ENCODE results near the gene SERTAD1. TPM values are rescaled to one million over a fixed set of nuclear protein-coding genes. Genes with fewer than 3 reads are reported as not detected.

SERTAD1 gene
- total and polyA plus RNA-seq, 10 donors, result 8.5 to 19.7 (median 13.0) TPM

GRCh38 chr19:40420451-40420765, 5.4 kb downstream of the SERTAD1 start:
- peak overlapping the region; percentile 58 to 88 (median 61) for H3K4me3 ChIP-seq
- no peak for DNase-seq
- H3K4me1 ChIP-seq, result peaks cover 22 to 81% (median 65%) of the 10 kb centered on the region in 6 donors
- peak overlapping the region; percentile 96 to 100 (median 99) for H3K27ac ChIP-seq
- no peaks in the 10 kb centered on the region for H3K9me3 ChIP-seq
- no peaks in the 10 kb centered on the region for H3K27me3 ChIP-seq (replicated peaks in 1 of 7)
- TF ChIP-seq CTCF (IDR thresholded peaks at IDR 0.05 in 8 of 11, conservative IDR thresholded peaks at IDR 0.05 in 3 of 11) (no peak), POLR2A (IDR thresholded peaks at IDR 0.05) (no peak), POLR2AphosphoS5 (IDR thresholded peaks at IDR 0.05) (no peak)
- peaks cover 0 to 16% (median 11%) of the 10 kb centered on the region in 6 donors for H3K36me3 ChIP-seq
- intact Hi-C loops (cut with DNase I; ENCODE audit: low total_unique reads), result no loop called here
- WGBS, 5 donors, result 56 to 62% (median 61%) methylated on average over 14 of the region's 14 CpGs

- Histone ChIP-seq H3K27ac (peak overlapping the region in 5 of 8 donors; percentile 98 to 100 (median 99)), H3K36me3 (peaks cover 0 to 16% (median 11%) of the 10 kb centered on the region in 6 donors), H3K27me3 (replicated peaks in 1 of 7) (no peaks in the 10 kb centered on the region), H3K4me3 (no peak overlapping the region), H3K4me1 (peaks cover 22 to 84% (median 65%) of the 10 kb centered on the region in 6 donors), H3K9me3 (no peaks in the 10 kb centered on the region)
- no peak for DNase-seq
- intact Hi-C loops (cut with DNase I; ENCODE audit: low total_unique reads), result no loop called here
- 84 to 94% (median 92%) methylated on average over 3 to 5 of the region's 5 CpGs for WGBS, 5 donors
- TF ChIP-seq CTCF (IDR thresholded peaks at IDR 0.05 in 8 of 11, conservative IDR thresholded peaks at IDR 0.05 in 3 of 11) (no peak), POLR2A (IDR thresholded peaks at IDR 0.05) (no peak), POLR2AphosphoS5 (IDR thresholded peaks at IDR 0.05) (no peak)
These were observed 6.0 kb downstream of the SERTAD1 start for GRCh38 chr19:40419780-40420179.

- Histone ChIP-seq H3K4me3 (no peak overlapping the region), H3K27me3 (replicated peaks in 1 of 7) (no peaks in the 10 kb centered on the region), H3K36me3 (peaks cover 0 to 16% (median 11%) of the 10 kb centered on the region in 6 donors), H3K4me1 (peaks cover 17 to 81% (median 59%) of the 10 kb centered on the region in 6 donors), H3K27ac (peak overlapping the region in 3 of 8 donors; percentile 98 to 100 (median 99)), H3K9me3 (no peaks in the 10 kb centered on the region)
- no peak for DNase-seq
- TF ChIP-seq POLR2A (IDR thresholded peaks at IDR 0.05), result no peak
- TF ChIP-seq CTCF (IDR thresholded peaks at IDR 0.05 in 8 of 11, conservative IDR thresholded peaks at IDR 0.05 in 3 of 11), result no peak
- TF ChIP-seq POLR2AphosphoS5 (IDR thresholded peaks at IDR 0.05), result no peak
- intact Hi-C loops (cut with DNase I; ENCODE audit: low total_unique reads), result no loop called here
- WGBS, 5 donors, result 73 to 84% (median 80%) methylated on average over 5 of the region's 5 CpGs
These were observed 6.7 kb downstream of the SERTAD1 start for GRCh38 chr19:40419066-40419612.

- Histone ChIP-seq H3K27me3 (replicated peaks in 1 of 7) (peaks cover 0 to 5% (median 0%) of the 10 kb centered on the region in 7 donors), H3K36me3 (peaks cover 0 to 11% (median 8%) of the 10 kb centered on the region in 6 donors), H3K4me3 (no peak overlapping the region), H3K4me1 (peaks cover 11 to 79% (median 49%) of the 10 kb centered on the region in 6 donors), H3K27ac (peak overlapping the region; percentile 66 to 91 (median 84)), H3K9me3 (no peaks in the 10 kb centered on the region)
- no peak for TF ChIP-seq POLR2A (IDR thresholded peaks at IDR 0.05)
- TF ChIP-seq POLR2AphosphoS5 (IDR thresholded peaks at IDR 0.05), result no peak
- TF ChIP-seq CTCF (IDR thresholded peaks at IDR 0.05 in 8 of 11, conservative IDR thresholded peaks at IDR 0.05 in 3 of 11), result no peak
- DNase-seq, result no peak
- WGBS, 5 donors, result 78 to 94% (median 83%) methylated on average over 3 of the region's 3 CpGs
- intact Hi-C loops (cut with DNase I; ENCODE audit: low total_unique reads), result no loop called here
These were observed 7.8 kb downstream of the SERTAD1 start for GRCh38 chr19:40418040-40418439.
